WTC11 (cell line): ENCODE data around the gene GPI.

Experiments used
- CREM ChIP-seq: sonication (generic); formaldehyde crosslinking; IDR thresholded peaks from 2 replicates; pipeline ENCODE4 v1.8.1; 2022; ENCODE audit warnings: mild to moderate bottlenecking, missing genetic modification reagents, moderate library complexity
- CTCF ChIP-seq: fragments of 200-600 bp; IDR thresholded peaks from 2 replicates; pipeline ENCODE4 v1.8.0; 2022; ENCODE audit warnings: antibody characterized with exemption
- E2F5 ChIP-seq: sonication (generic); formaldehyde crosslinking; IDR thresholded peaks from 2 replicates; pipeline ENCODE4 v1.8.1; 2022; ENCODE audit warnings: mild to moderate bottlenecking, moderate library complexity, missing genetic modification reagents
- FOXJ3 ChIP-seq: sonication (generic); formaldehyde crosslinking; IDR thresholded peaks from 2 replicates; pipeline ENCODE4 v1.9.0; 2021; ENCODE audit warnings: missing genetic modification reagents, mild to moderate bottlenecking, borderline replicate concordance
- FOXP4 ChIP-seq: sonication (generic); formaldehyde crosslinking; IDR thresholded peaks from 2 replicates; pipeline ENCODE4 v1.8.0; 2022; ENCODE audit warnings: mild to moderate bottlenecking, missing genetic modification reagents
- NFYB ChIP-seq: sonication (generic); formaldehyde crosslinking; conservative IDR thresholded peaks from 2 replicates; pipeline ENCODE4 v1.8.0; 2022; ENCODE audit warnings: low read depth, missing genetic modification reagents
- NR1H2 ChIP-seq: sonication (generic); formaldehyde crosslinking; IDR thresholded peaks from 2 replicates; pipeline ENCODE4 v1.9.0; 2021; ENCODE audit warnings: mild to moderate bottlenecking, moderate library complexity, missing genetic modification reagents
- RELA ChIP-seq: sonication (generic); formaldehyde crosslinking; IDR thresholded peaks from 2 replicates; pipeline ENCODE4 v1.8.1; 2022; ENCODE audit warnings: missing genetic modification reagents, mild to moderate bottlenecking, borderline replicate concordance
- SP1 ChIP-seq: sonication (generic); formaldehyde crosslinking; conservative IDR thresholded peaks from 2 replicates; pipeline ENCODE4 v1.8.1; 2022; ENCODE audit warnings: missing genetic modification reagents
- STAT6 ChIP-seq: sonication (generic); formaldehyde crosslinking; conservative IDR thresholded peaks from 2 replicates; pipeline ENCODE4 v1.8.1; 2023; ENCODE audit warnings: mild to moderate bottlenecking, low read depth, missing genetic modification reagents, moderate library complexity
- TF ChIP-seq, protein P1 (sequence below): sonication (generic); formaldehyde crosslinking; IDR thresholded peaks from 2 replicates; pipeline ENCODE4 v1.8.0; 2022; ENCODE audit warnings: mild to moderate bottlenecking, missing genetic modification reagents
- TF ChIP-seq, protein P2 (sequence below): sonication (generic); formaldehyde crosslinking; IDR thresholded peaks from 2 replicates; pipeline ENCODE4 v1.8.1; 2022; ENCODE audit warnings: mild to moderate bottlenecking, missing genetic modification reagents, moderate library complexity, borderline replicate concordance

- TF ChIP-seq, protein P1, sequence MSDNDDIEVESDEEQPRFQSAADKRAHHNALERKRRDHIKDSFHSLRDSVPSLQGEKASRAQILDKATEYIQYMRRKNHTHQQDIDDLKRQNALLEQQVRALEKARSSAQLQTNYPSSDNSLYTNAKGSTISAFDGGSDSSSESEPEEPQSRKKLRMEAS (CRISPR knock-in tag) = no peak
- TF ChIP-seq CTCF = no peak
- no peak for TF ChIP-seq STAT6
- TF ChIP-seq NFYB (CRISPR knock-in tag) = no peak
- TF ChIP-seq NR1H2 (CRISPR knock-in tag) = no peak
- TF ChIP-seq E2F5 = no peak
- TF ChIP-seq, protein P2, sequence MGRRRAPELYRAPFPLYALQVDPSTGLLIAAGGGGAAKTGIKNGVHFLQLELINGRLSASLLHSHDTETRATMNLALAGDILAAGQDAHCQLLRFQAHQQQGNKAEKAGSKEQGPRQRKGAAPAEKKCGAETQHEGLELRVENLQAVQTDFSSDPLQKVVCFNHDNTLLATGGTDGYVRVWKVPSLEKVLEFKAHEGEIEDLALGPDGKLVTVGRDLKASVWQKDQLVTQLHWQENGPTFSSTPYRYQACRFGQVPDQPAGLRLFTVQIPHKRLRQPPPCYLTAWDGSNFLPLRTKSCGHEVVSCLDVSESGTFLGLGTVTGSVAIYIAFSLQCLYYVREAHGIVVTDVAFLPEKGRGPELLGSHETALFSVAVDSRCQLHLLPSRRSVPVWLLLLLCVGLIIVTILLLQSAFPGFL (CRISPR knock-in tag) = no peak
- no peak for TF ChIP-seq RELA (CRISPR knock-in tag)
- no peak for TF ChIP-seq CREM (CRISPR knock-in tag)
- no peak for TF ChIP-seq SP1 (CRISPR knock-in tag)
- no peak for TF ChIP-seq FOXJ3
- no peak for TF ChIP-seq FOXP4 (CRISPR knock-in tag)
Measured at GRCh38 chr19:34325981-34326787, 38.8 kb upstream of the GPI start.
